GM10266 (cell line): ENCODE data around the gene USP7.
"Not testable (repeated sequence)": the region's sequence is repeated elsewhere in the genome, so short reads cannot be mapped to it uniquely, and the experiment has no call there.

Source experiments
- DNase-seq: peaks from one replicate; pipeline ENCODE4 v3.0.0; 2012; ENCODE audit errors: extremely low spot score
- TF ChIP-seq, protein P1 (sequence below): IDR thresholded peaks from 2 replicates; pipeline ENCODE4 v1.5.1; 2012; ENCODE audit warnings: mild to moderate bottlenecking, low read depth; ENCODE audit not compliant: control insufficient read depth, insufficient read depth; ENCODE audit errors: missing control alignments

Gene USP7

GRCh38 chr16:8872071-8872470 lies 91.6 kb downstream of the USP7 start:
- no peak for DNase-seq
- TF ChIP-seq, protein P1, sequence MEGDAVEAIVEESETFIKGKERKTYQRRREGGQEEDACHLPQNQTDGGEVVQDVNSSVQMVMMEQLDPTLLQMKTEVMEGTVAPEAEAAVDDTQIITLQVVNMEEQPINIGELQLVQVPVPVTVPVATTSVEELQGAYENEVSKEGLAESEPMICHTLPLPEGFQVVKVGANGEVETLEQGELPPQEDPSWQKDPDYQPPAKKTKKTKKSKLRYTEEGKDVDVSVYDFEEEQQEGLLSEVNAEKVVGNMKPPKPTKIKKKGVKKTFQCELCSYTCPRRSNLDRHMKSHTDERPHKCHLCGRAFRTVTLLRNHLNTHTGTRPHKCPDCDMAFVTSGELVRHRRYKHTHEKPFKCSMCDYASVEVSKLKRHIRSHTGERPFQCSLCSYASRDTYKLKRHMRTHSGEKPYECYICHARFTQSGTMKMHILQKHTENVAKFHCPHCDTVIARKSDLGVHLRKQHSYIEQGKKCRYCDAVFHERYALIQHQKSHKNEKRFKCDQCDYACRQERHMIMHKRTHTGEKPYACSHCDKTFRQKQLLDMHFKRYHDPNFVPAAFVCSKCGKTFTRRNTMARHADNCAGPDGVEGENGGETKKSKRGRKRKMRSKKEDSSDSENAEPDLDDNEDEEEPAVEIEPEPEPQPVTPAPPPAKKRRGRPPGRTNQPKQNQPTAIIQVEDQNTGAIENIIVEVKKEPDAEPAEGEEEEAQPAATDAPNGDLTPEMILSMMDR, result no peak

DNA sequence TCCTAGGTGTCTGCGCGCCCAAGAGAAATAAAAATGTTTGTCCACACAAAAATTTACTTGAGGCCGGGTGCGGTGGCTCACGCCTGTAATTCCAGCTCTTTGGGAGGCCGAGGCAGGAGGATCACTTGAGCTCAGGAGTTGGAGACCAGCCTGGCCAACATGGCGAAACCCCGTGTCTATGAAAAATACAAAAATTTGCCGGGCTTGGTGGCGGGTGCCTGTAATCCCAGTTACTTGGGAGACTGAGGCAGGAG lies 93.8 kb downstream of the USP7 start:
- not testable (repeated sequence) for DNase-seq

DNA sequence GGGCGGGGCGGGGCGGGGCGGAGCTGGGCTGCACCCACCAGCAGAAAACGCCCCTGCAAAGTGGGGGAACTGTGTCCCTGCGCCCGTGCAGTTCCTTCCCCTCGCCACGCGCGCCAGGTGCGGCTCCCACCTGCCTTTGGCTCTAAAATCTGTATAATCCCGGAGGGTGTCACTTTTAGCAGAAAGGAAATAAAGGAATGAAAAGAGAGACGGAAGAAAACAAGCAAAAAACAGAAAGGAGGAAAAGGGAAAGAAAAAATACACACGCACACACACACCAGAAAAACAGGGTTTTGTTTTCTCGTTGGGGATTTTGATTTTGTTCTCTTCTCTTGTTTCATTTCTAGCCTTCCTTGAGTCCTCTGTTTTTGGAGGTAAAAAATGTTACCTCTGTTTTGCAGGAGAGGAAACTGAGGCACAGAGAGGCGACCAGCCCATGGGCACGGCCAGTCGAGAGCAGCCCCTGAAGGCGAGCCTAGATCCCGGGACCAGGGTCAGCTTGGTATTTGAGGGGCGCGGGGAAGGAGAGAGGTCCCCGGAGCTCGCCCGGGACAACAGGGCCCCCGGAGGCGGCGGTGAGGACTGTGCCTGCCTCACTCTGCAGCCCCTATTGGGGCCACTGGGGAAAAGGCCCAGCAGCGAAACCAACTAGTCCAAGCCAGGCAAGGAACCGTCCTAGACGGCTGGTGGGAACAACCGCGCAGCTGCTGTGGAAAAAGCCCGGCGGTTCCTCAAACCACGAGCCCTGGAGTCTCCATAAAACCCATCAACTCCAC lies 94.3 kb downstream of the USP7 start:
- no peak for DNase-seq
- TF ChIP-seq, protein P1, result no peak

DNA sequence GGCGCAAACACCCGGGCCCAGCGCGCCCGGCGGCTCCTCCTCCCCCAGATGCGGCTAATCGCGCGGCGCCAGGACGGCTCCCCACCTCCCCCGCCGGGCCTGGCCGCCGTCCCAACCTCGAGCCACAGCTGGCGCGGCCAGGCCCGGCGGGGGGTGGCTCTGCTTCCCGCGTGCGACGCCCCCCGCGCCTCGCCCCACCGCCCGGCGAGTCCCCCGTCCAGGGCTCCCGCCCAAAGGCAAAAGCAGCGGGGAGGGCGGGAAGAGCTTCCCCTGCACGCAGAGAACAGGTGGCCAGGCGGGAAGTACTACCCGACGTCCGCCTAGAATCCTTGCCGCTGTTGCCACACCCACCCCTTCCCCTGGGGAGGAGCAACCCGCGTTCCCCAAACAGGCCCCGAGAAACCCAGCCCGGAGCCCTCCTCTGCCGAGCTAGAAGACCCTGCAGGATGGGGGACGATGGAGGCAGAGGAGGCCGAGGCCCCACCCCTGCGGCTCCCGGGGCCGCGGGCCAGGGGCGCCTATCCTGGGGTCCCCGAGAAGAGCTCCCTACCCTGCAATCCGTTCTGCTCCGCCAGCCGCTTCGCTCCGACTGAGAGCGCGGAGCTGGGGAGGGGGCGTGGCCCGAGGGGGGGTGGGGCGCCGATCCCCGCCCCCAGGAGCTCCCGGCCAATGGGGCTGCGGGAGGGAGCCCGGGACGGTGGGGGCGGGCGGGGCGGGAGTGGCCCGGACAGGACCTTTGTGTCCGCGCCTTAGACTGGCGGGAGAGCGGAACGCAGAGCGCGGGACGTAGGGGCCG lies 95.1 kb downstream of the USP7 start, which contains the start of gene CARHSP1:
TSS of gene CARHSP1 (minus strand) at position 591 of the 796 bp plus-strand sequence. CDS start 9,678 bp downstream, outside the sequence.
- peak; percentile 99 for DNase-seq
- TF ChIP-seq, protein P1, result no peak

DNA sequence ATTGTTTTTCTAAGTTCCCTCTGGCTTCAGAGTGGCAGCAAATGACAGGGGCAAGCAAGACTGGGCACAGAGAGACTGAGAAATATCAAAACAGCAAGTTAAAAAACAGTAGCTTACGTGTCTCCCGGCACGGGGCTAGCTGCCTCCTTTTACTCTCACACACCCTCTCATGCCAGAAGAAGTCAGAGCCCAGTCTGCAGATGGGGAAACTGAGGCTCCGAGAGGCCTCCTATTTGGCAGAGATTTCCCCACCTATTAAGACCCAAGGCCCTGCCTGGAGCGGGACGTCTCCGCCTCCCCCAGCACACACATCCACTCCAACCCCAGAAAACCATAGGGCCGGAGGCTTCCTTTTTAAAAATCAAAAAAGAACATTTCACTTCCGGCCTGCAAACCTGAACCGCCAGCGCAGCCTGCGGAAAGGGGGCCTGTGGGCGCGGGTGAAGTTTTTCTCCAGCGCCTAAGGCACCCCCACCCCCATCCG lies 95.7 kb downstream of the USP7 start:
- no peak for DNase-seq
- TF ChIP-seq, protein P1, result no peak

GRCh38 chr16:8867216-8867931 lies 96.3 kb downstream of the USP7 start:
- peak; percentile 43 for DNase-seq
- TF ChIP-seq, protein P1, result no peak

DNA sequence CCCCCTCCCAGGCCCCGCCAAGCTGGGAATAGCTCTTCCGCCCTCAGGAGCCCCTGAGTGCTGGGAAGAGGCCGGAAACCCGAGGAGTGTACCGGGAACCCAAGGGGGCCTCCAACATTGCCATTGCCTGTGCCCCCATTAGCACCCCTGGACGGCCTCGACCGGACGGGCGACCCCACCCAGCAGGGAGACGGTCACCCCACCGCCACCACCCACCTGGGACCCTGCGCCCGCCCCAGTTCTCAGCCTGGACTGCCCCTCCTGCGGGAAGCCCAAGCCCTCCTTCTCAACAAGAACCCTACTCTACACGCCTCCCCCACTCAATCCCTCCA lies 96.9 kb downstream of the USP7 start:
- DNase-seq, result no peak
- TF ChIP-seq, protein P1, result no peak
